Measurements from ENCODE around the gene FAM210B. TPM values are rescaled to one million over a fixed set of nuclear protein-coding genes. Genes with fewer than 3 reads are reported as not detected.
A peak's percentile ranks its signal among the peaks of the same experiment; 100 is the strongest.

The FAM210B gene
- polyA plus RNA-seq, 1 experiment = 40.7 TPM

DNA sequence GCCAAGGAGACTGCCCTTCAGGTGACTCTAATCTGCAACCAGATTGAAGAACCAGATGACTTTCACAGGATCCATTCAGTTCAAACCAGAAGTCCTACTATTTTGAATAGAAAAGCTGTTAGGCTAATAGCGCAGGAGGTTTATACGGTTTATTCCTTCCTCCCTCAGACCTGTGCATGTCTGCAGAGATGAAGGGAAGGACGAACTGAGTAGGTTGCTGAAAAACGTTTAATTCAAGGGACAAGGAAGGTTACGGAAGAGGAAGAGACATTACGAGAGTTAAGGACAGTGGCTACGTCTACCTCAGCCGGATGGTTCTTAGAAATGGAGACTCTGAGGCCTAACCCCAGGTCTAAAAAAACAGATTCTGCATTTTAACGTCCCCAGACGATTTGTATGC lies 32.3 kb downstream of the FAM210B start:
- TF ChIP-seq, protein P1, sequence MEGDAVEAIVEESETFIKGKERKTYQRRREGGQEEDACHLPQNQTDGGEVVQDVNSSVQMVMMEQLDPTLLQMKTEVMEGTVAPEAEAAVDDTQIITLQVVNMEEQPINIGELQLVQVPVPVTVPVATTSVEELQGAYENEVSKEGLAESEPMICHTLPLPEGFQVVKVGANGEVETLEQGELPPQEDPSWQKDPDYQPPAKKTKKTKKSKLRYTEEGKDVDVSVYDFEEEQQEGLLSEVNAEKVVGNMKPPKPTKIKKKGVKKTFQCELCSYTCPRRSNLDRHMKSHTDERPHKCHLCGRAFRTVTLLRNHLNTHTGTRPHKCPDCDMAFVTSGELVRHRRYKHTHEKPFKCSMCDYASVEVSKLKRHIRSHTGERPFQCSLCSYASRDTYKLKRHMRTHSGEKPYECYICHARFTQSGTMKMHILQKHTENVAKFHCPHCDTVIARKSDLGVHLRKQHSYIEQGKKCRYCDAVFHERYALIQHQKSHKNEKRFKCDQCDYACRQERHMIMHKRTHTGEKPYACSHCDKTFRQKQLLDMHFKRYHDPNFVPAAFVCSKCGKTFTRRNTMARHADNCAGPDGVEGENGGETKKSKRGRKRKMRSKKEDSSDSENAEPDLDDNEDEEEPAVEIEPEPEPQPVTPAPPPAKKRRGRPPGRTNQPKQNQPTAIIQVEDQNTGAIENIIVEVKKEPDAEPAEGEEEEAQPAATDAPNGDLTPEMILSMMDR (IDR thresholded peaks at IDR 0.05; ENCODE audit: insufficient read depth, low read depth, low read length) = no peak
- ChIA-PET POLR2A (no interaction called here), CTCF (no interaction called here)
- Histone ChIP-seq H3K36me3 (ENCODE audit: control insufficient read depth, insufficient read depth, low read length) (peaks cover 5% of the 10 kb centered on the region), H3K27me3 (ENCODE audit: control insufficient read depth, insufficient read depth, low read length) (no peaks in the 10 kb centered on the region), H3K4me3 (ENCODE audit: low read depth, low read length) (peak overlapping the region; percentile 87)
- no peak for DNase-seq (ENCODE audit: low read depth)

DNA sequence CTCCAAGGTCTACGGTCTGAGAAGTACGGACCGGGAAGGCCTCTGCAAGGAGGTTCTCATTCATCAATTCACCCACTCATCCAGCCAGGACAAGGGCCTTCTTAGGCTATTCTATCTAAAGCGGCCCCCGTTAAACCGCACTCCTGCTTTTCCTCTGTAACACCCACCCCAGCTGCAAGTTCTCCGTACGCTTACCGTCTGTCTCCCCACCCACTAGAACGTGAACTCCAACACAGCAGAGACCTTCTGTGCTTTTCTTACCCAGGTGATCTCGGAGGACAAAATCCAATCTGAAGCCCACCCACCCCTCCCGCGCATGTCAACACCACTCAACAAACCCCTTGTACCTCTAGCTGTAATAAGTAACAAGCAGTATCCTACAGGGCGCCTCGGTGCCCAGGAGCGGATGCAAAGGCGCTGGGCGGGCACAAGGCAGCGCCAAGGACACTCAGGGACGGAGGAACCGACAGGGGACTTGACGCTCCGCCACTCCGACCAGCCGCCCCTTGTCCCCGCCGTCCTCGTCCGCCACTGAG lies 32.9 kb downstream of the FAM210B start:
- Histone ChIP-seq H3K27me3 (ENCODE audit: control insufficient read depth, insufficient read depth, low read length) (no peaks in the 10 kb centered on the region), H3K36me3 (ENCODE audit: control insufficient read depth, insufficient read depth, low read length) (peaks cover 5% of the 10 kb centered on the region), H3K4me3 (ENCODE audit: low read depth, low read length) (peak overlapping the region; percentile 87)
- ChIA-PET CTCF (interaction anchor here (1.1 kb wide), 1 partner anchor 43 kb away, joined by 3 read pairs; no protein-coding TSS in a partner anchor), POLR2A (no interaction called here)
- DNase-seq (ENCODE audit: low read depth) = no peak
- TF ChIP-seq, protein P1 (IDR thresholded peaks at IDR 0.05; ENCODE audit: insufficient read depth, low read depth, low read length) = no peak

DNA sequence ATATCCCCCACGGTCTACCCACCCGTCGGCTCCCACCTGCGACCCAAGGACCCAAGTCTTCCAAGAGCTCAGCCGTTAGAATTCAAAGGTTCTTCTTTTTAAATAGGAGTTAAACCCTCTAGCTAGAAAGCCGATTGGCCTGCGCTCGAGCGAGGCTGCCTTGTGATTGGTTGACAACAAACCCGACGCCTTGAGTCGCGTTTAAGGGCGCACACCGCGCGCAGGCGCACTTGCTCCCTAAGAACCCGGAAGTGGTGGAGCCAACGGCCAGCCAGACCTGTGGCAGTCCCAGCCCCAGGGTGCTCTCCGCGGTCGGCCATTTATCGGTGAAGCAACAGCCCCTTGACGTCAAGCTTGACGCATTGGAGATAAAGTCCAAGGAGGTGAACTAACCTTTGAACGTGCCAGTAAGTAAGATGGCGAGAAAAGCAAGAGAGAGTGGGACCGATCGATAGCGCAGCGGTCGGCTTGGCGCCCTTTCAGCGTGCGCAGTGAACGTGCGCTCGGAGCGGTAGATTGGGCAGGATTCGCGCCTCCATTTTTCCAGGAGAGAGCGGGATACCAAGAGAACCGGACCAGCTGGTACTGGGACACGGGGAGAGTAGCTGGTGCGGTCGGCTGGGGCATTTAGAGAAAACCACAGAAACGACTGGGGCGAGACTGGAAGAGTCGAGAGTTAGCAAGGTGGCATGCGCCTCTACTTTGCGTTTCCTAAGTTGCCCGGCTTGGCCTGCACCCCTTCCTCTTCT lies 33.5 kb downstream of the FAM210B start, which contains the start of the genes AURKA and CSTF1:
AURKA (minus strand) TSS at position 84 of the 749 bp plus-strand sequence. CDS start 4,018 bp downstream, outside the sequence.
CSTF1 (plus strand) TSS at position 514 of the 749 bp plus-strand sequence. CDS start 2,908 bp downstream, outside the sequence.
- ChIA-PET POLR2A (no interaction called here), CTCF (interaction anchor here (1.1 kb wide), 1 partner anchor 42 kb away, joined by 3 read pairs; no protein-coding TSS in a partner anchor)
- Histone ChIP-seq H3K4me3 (ENCODE audit: low read depth, low read length) (peak within 1 kb of the TSS; percentile 87), H3K27me3 (ENCODE audit: control insufficient read depth, insufficient read depth, low read length) (no peaks in the 10 kb centered on the region), H3K36me3 (ENCODE audit: control insufficient read depth, insufficient read depth, low read length) (peaks cover 8% of the 10 kb centered on the region)
- peak; percentile 99 for DNase-seq (ENCODE audit: low read depth)
- TF ChIP-seq, protein P1 (IDR thresholded peaks at IDR 0.05; ENCODE audit: insufficient read depth, low read depth, low read length) = no peak

DNA sequence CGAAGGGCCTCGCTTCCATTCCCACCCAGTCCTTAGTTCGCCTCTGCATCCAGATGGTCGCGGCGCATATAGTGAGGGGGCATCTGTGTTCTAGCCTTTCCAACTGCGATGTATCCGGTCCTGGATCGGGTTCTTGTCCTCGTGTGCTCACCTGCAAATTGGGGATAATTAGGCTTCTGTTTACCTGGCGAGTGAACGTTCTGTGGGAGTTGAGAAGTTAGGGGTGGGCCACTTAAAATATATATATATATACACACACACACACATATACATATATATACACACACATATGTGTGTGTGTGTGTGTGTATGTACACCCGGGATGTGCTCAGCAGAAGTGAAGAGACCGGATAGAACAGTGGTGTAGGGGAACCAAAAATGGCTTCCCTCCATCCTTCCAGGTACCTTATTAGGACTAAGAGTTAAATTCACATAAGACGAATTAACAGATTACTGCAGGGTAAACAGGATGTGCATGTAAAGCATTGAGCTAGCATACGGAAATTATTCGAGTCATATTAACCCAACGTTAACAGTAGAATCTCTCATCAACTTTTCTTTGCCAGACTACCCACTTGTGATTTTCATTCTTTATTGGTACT lies 34.2 kb downstream of the FAM210B start:
- TF ChIP-seq, protein P1 (IDR thresholded peaks at IDR 0.05; ENCODE audit: insufficient read depth, low read depth, low read length) = no peak
- ChIA-PET CTCF (interaction anchor here (1.0 kb wide), 1 partner anchor 10 kb away, joined by 4 read pairs; no protein-coding TSS in a partner anchor), POLR2A (interaction anchor here (0.6 kb wide), 1 partner anchor 19 kb away, joined by 8 read pairs; no protein-coding TSS in a partner anchor)
- peaks cover 10% of the 10 kb centered on the region for H3K36me3 ChIP-seq (ENCODE audit: control insufficient read depth, insufficient read depth, low read length)
- no peak for DNase-seq (ENCODE audit: low read depth)
- peak overlapping the region; percentile 87 for H3K4me3 ChIP-seq (ENCODE audit: low read depth, low read length)
- no peaks in the 10 kb centered on the region for H3K27me3 ChIP-seq (ENCODE audit: control insufficient read depth, insufficient read depth, low read length)

DNA sequence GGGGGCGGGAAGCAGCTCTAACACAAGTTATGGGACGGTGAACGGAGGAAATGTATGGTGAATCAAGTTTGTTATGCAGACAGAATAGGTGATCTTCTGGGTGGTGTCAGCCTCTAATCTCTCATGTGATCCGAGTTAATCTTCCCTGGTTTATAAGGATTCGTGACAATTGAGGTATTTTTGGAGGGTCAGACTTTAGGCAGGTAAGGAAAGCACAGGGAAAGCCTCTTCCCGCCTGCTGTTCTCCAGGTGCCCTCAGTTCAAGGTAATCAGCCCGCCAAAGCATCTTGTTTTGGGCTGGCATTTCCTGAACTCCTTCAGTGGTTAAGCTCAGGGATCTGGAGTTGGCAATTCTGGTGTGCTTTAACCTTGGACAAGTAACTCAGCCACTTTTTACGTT lies 34.9 kb downstream of the FAM210B start:
- Histone ChIP-seq H3K27me3 (ENCODE audit: control insufficient read depth, insufficient read depth, low read length) (no peaks in the 10 kb centered on the region), H3K4me3 (ENCODE audit: low read depth, low read length) (peak overlapping the region; percentile 87), H3K36me3 (ENCODE audit: control insufficient read depth, insufficient read depth, low read length) (peaks cover 12% of the 10 kb centered on the region)
- TF ChIP-seq, protein P1 (IDR thresholded peaks at IDR 0.05; ENCODE audit: insufficient read depth, low read depth, low read length) = no peak
- ChIA-PET POLR2A (interaction anchor here (0.6 kb wide), 1 partner anchor 20 kb away, joined by 8 read pairs; no protein-coding TSS in a partner anchor), CTCF (interaction anchor here (1.0 kb wide), 1 partner anchor 9 kb away, joined by 4 read pairs; no protein-coding TSS in a partner anchor)
- DNase-seq (ENCODE audit: low read depth) = no peak
